IMR-90 (cell line): ENCODE measurements around the gene ADSS1. TPM values are rescaled to one million over a fixed set of nuclear protein-coding genes. Genes with fewer than 3 reads are reported as not detected.

Experiments used
- ATAC-seq: fragments of 200-7000 bp; cut with Tn5 transposase; 2 replicates; pipeline ENCODE4 v1.9.1; 2020; ENCODE audit warnings: low read depth, mild to moderate bottlenecking, moderate library complexity
- BruUV-seq: library from RNA; stranded (reverse); fragments of 400-500 nt; replicated peaks from 2 replicates; lab custom pipeline; 2021; lab: Mats Ljungman, UMichigan
- CTCF ChIA-PET: fragments of 300-600 bp; formaldehyde crosslinking; extraction: SDS; loops from one replicate; lab custom pipeline; 2021; ENCODE audit warnings: antibody characterized with exemption; lab: Yijun Ruan, JAX
- POLR2A ChIA-PET: fragments of 300-600 bp; sonication (Branson Sonifier 250); formaldehyde crosslinking; loops from one replicate; lab custom pipeline; 2022; ENCODE audit warnings: antibody characterized with exemption; ENCODE audit not compliant: unreplicated experiment; lab: Charles Lee
- DNase-seq: peaks from one replicate; pipeline ENCODE4 v3.0.0; 2013
- H2AFZ ChIP-seq: replicated peaks from 2 replicates; pipeline ENCODE3; 2013; ENCODE audit warnings: low read length, mild to moderate bottlenecking; ENCODE audit not compliant: poor library complexity
- H2AK5ac ChIP-seq: 2 replicates; pipeline ENCODE4 v1.6.1; 2013; ENCODE audit warnings: low read depth, low read length, inconsistent platforms
- H2AK9ac ChIP-seq: replicated peaks from 2 replicates; pipeline ENCODE3; 2013; ENCODE audit warnings: mild to moderate bottlenecking, low read depth, low read length, moderate library complexity; ENCODE audit not compliant: poor library complexity
- H2BK120ac ChIP-seq: 2 replicates; pipeline ENCODE4 v1.6.1; 2013; ENCODE audit warnings: low read depth, low read length, inconsistent platforms
- H2BK15ac ChIP-seq: 3 replicates; pipeline ENCODE4 v1.6.1; 2013; ENCODE audit warnings: low read depth, low read length, inconsistent platforms
- H2BK20ac ChIP-seq: 2 replicates; pipeline ENCODE4 v1.6.1; 2013; ENCODE audit warnings: low read depth, mild to moderate bottlenecking, inconsistent platforms, low read length, moderate library complexity
- H2BK5ac ChIP-seq: 2 replicates; pipeline ENCODE4 v1.6.1; 2013; ENCODE audit warnings: mild to moderate bottlenecking, low read depth, low read length, inconsistent platforms; ENCODE audit not compliant: poor library complexity, severe bottlenecking
- H3K14ac ChIP-seq: replicated peaks from 2 replicates; pipeline ENCODE4 v1.6.1; 2013; ENCODE audit warnings: low read depth, low read length, inconsistent platforms
- H3K18ac ChIP-seq: 2 replicates; pipeline ENCODE4 v1.6.1; 2013; ENCODE audit warnings: low read depth, low read length, control low read depth
- H3K23ac ChIP-seq: 2 replicates; pipeline ENCODE4 v1.6.1; 2013; ENCODE audit warnings: low read depth, low read length, inconsistent platforms
- H3K27ac ChIP-seq: 2 replicates; pipeline ENCODE4 v1.5.1; 2013; ENCODE audit warnings: mild to moderate bottlenecking, control low read depth, low read length; ENCODE audit not compliant: insufficient read depth
- H3K27me3 ChIP-seq: 2 replicates; pipeline ENCODE4 v1.6.1; 2013; ENCODE audit warnings: low read length; ENCODE audit not compliant: control insufficient read depth, insufficient read depth
- H3K36me3 ChIP-seq: 2 replicates; pipeline ENCODE4 v1.6.1; 2013; ENCODE audit warnings: low read length, mixed read lengths; ENCODE audit not compliant: control insufficient read depth, insufficient read depth
- H3K4ac ChIP-seq: 2 replicates; pipeline ENCODE4 v1.6.1; 2013; ENCODE audit warnings: low read depth, low read length, inconsistent platforms
- H3K4me1 ChIP-seq: 2 replicates; pipeline ENCODE4 v1.6.1; 2013; ENCODE audit warnings: low read length, mixed read lengths; ENCODE audit not compliant: control insufficient read depth, insufficient read depth
- H3K4me2 ChIP-seq: 2 replicates; pipeline ENCODE4 v1.6.1; 2013; ENCODE audit warnings: low read depth, mild to moderate bottlenecking, control low read depth, low read length, moderate library complexity
- H3K4me3 ChIP-seq: 2 replicates; pipeline ENCODE4 v1.5.1; 2013; ENCODE audit warnings: low read depth, mild to moderate bottlenecking, control low read depth, low read length, moderate library complexity; ENCODE audit not compliant: insufficient read depth
- H3K56ac ChIP-seq: 2 replicates; pipeline ENCODE4 v1.6.1; 2013; ENCODE audit warnings: low read length, inconsistent platforms; ENCODE audit not compliant: insufficient read depth; ENCODE audit errors: extremely low read depth
- H3K79me1 ChIP-seq, 2 experiments: 2 replicates each; pipeline ENCODE4 v1.6.1; 2013; ENCODE audit warnings: low read length in 2 of 2, inconsistent platforms in 1 of 2, low read depth in 1 of 2
- H3K9ac ChIP-seq: 2 replicates; pipeline ENCODE4 v1.6.1; 2013; ENCODE audit warnings: low read depth, low read length, control low read depth
- H3K9me1 ChIP-seq: 2 replicates; pipeline ENCODE4 v1.6.1; 2013; ENCODE audit warnings: low read length, inconsistent platforms; ENCODE audit not compliant: insufficient read depth
- H3K9me3 ChIP-seq: 2 replicates; pipeline ENCODE4 v1.6.1; 2013; ENCODE audit warnings: low read length; ENCODE audit not compliant: control insufficient read depth, insufficient read depth
- H4K20me1 ChIP-seq: 2 replicates; pipeline ENCODE4 v1.6.1; 2013; ENCODE audit warnings: low read length, inconsistent platforms; ENCODE audit not compliant: insufficient read depth
- H4K5ac ChIP-seq: 2 replicates; pipeline ENCODE4 v1.6.1; 2013; ENCODE audit warnings: mild to moderate bottlenecking, low read depth, low read length, control low read depth
- H4K8ac ChIP-seq, 2 experiments: 2 replicates each; pipeline ENCODE4 v1.6.1; 2013; ENCODE audit warnings: low read depth in 2 of 2, low read length in 2 of 2, control low read depth in 1 of 2, inconsistent platforms in 1 of 2
- H4K91ac ChIP-seq: 2 replicates; pipeline ENCODE4 v1.6.1; 2013; ENCODE audit warnings: low read depth, low read length, inconsistent platforms; ENCODE audit not compliant: insufficient read depth
- BHLHE40 ChIP-seq: fragments of 150-350 bp; IDR thresholded peaks from 2 replicates; pipeline ENCODE4 v1.6.1; 2016; ENCODE audit warnings: mild to moderate bottlenecking, low read depth, low read length
- CEBPB ChIP-seq: IDR thresholded peaks from 2 replicates; pipeline ENCODE4 v1.6.1; 2012; ENCODE audit warnings: low read depth, low read length, improper control_type of control experiment
- CHD1 ChIP-seq: IDR thresholded peaks from 2 replicates; pipeline ENCODE4 v1.6.1; 2012; ENCODE audit warnings: low read depth, low read length, improper control_type of control experiment
- CTCF ChIP-seq: conservative IDR thresholded peaks from 2 replicates; pipeline ENCODE4 v1.5.1; 2012; ENCODE audit warnings: mild to moderate bottlenecking, low read depth, low read length, improper control_type of control experiment
- ELK1 ChIP-seq: fragments of 150-350 bp; IDR thresholded peaks from 2 replicates; pipeline ENCODE4 v1.6.1; 2016; ENCODE audit warnings: low read depth, mild to moderate bottlenecking, low read length, moderate library complexity, borderline replicate concordance
- MAFK ChIP-seq: IDR thresholded peaks from 2 replicates; pipeline ENCODE4 v1.6.1; 2012; ENCODE audit warnings: low read depth, low read length, improper control_type of control experiment
- MAZ ChIP-seq: IDR thresholded peaks from 2 replicates; pipeline ENCODE4 v1.6.1; 2012; ENCODE audit warnings: low read depth, mild to moderate bottlenecking, low read length, improper control_type of control experiment, moderate library complexity, borderline replicate concordance
- NFE2L2 ChIP-seq: fragments of 150-350 bp; IDR thresholded peaks from 2 replicates; pipeline ENCODE4 v1.6.1; 2016; ENCODE audit warnings: low read depth, mild to moderate bottlenecking, low read length
- POLR2A ChIP-seq: IDR thresholded peaks from 2 replicates; pipeline ENCODE4 v1.6.1; 2012; ENCODE audit warnings: mild to moderate bottlenecking, low read depth, low read length
- RAD21 ChIP-seq: IDR thresholded peaks from 2 replicates; pipeline ENCODE4 v1.6.1; 2012; ENCODE audit warnings: low read length, improper control_type of control experiment
- RCOR1 ChIP-seq: IDR thresholded peaks from 2 replicates; pipeline ENCODE4 v1.6.1; 2012; ENCODE audit warnings: mild to moderate bottlenecking, low read length, improper control_type of control experiment; ENCODE audit not compliant: insufficient replicate concordance
- RFX5 ChIP-seq: IDR thresholded peaks from 2 replicates; pipeline ENCODE4 v1.8.0; 2012; ENCODE audit warnings: low read depth, mild to moderate bottlenecking, low read length, moderate library complexity
- SMC3 ChIP-seq: fragments of 150-350 bp; IDR thresholded peaks from 2 replicates; pipeline ENCODE4 v1.6.1; 2016; ENCODE audit warnings: low read depth, mild to moderate bottlenecking, antibody characterized with exemption, low read length, moderate library complexity
- USF2 ChIP-seq: fragments of 150-350 bp; IDR thresholded peaks from 2 replicates; pipeline ENCODE4 v1.6.1; 2017; ENCODE audit warnings: mild to moderate bottlenecking, antibody characterized with exemption, low read length, low read depth
- WGBS, 2 experiments: methylation state at CpG; one replicate each; pipeline versions ENCODE4 v1.1.5 to v1.1.7; 2013; ENCODE audit warnings: missing lambda C conversion rate in 2 of 2; ENCODE audit not compliant: insufficient read length in 1 of 2; ENCODE audit errors: extremely low coverage in 2 of 2; 5-methylcytosine and 5-hydroxymethylcytosine counted together
- dilution Hi-C: fragments of 300-500 bp; cut with HindIII; formaldehyde crosslinking; loops from one replicate; pipeline ENCODE4 v1.14.3; 2018; ENCODE audit warnings: low sequenced_read_pairs; ENCODE audit not compliant: unreplicated experiment
- in situ Hi-C: fragments of 300-500 bp; cut with MboI; formaldehyde crosslinking; loops from 3 replicates; pipeline ENCODE4 v1.14.3; 2019; ENCODE audit warnings: low sequenced_read_pairs, inconsistent platforms, mixed read lengths
- intact Hi-C: fragments of 100-400 bp; cut with micrococcal nuclease; formaldehyde crosslinking; loops from 2 replicates; pipeline ENCODE4 v1.10.0; 2022
- polyA plus RNA-seq, 3 experiments: library from polyadenylated mRNA; depleted of rRNA; stranded (reverse); fragments of >200 nt; gene quantifications; 2 replicates each; pipeline ENCODE4 v1.2.3, GENCODE V29; 2012; ENCODE audit warnings: low replicate concordance in 1 of 3
- total RNA-seq: library from RNA; depleted of rRNA; stranded (reverse); fragments of >200 nt; gene quantifications from 2 replicates; pipeline ENCODE4 v1.2.3, GENCODE V29; 2012

ADSS1 gene
- total and polyA plus RNA-seq, 2 of the 4 experiments (the other 2 are of a cell fraction) = 1.8 to 5.2 TPM

GRCh38 chr14:104686624-104687517 is 37.2 kb upstream of the ADSS1 start:
- ChIA-PET POLR2A (no interaction called here), CTCF (interaction anchor here (0.8 kb wide), 1 partner anchor 22 kb away, joined by 3 read pairs; no protein-coding TSS in a partner anchor)
- no peak overlapping the region for H4K91ac ChIP-seq
- H3K18ac ChIP-seq = no peak overlapping the region
- WGBS, 2 experiments = 89% methylated on average over 8 of the region's 20 CpGs; no CpG with 5 or more reads in 1 of the 2 experiments
- H3K4me2 ChIP-seq = no peak overlapping the region
- H2BK5ac ChIP-seq = no peak overlapping the region
- H3K4me3 ChIP-seq = no peak overlapping the region
- H3K23ac ChIP-seq = no peak overlapping the region
- peaks cover 36% of the 10 kb centered on the region for H3K4me1 ChIP-seq
- H4K20me1 ChIP-seq = peaks cover 18% of the 10 kb centered on the region
- H2BK120ac ChIP-seq = no peak overlapping the region
- H2AK9ac ChIP-seq = peak overlapping the region; percentile 97
- intact Hi-C loops = loop anchor here (5.0 kb wide), 1 partner anchor 35 kb away; no protein-coding TSS in a partner anchor
- no TSS peak for BruUV-seq
- no peak overlapping the region for H3K9ac ChIP-seq
- H3K56ac ChIP-seq = no peak overlapping the region
- H3K36me3 ChIP-seq = peaks cover 5% of the 10 kb centered on the region
- H2BK20ac ChIP-seq = no peak overlapping the region
- H3K79me1 ChIP-seq = peaks cover 3 to 26% of the 10 kb centered on the region in 2 experiments
- no peak overlapping the region for H3K14ac ChIP-seq
- H4K5ac ChIP-seq = no peak overlapping the region
- no peak overlapping the region for H3K27ac ChIP-seq
- dilution Hi-C loops = no loop called here
- H2AK5ac ChIP-seq = no peak overlapping the region; the same call in 1 of the 2 replicates
- ATAC-seq (no peak), DNase-seq (no peak)
- no peaks in the 10 kb centered on the region for H3K9me3 ChIP-seq
- H2AFZ ChIP-seq = no peak overlapping the region
- in situ Hi-C loops = no loop called here
- H3K27me3 ChIP-seq = no peaks in the 10 kb centered on the region
- H2BK15ac ChIP-seq = no peak overlapping the region
- no peak overlapping the region for H4K8ac ChIP-seq
- no peak overlapping the region for H3K4ac ChIP-seq
- peaks cover 8% of the 10 kb centered on the region; the same call in 1 of the 2 replicates for H3K9me1 ChIP-seq
- TF ChIP-seq BHLHE40 = no peak
- no peak for TF ChIP-seq RCOR1
- TF ChIP-seq POLR2A = no peak
- TF ChIP-seq CTCF = no peak
- no peak for TF ChIP-seq NFE2L2
- no peak for TF ChIP-seq USF2
- no peak for TF ChIP-seq CEBPB
- TF ChIP-seq RAD21 = no peak
- no peak for TF ChIP-seq CHD1
- TF ChIP-seq SMC3 = no peak
- TF ChIP-seq ELK1 = no peak
- TF ChIP-seq RFX5 = no peak
- no peak for TF ChIP-seq MAZ
- no peak for TF ChIP-seq MAFK
